ENCODE results near the gene ASPHD2. TPM values are rescaled to one million over a fixed set of nuclear protein-coding genes. Genes with fewer than 3 reads are reported as not detected.

Gene ASPHD2
- total RNA-seq, 2 donors from 2014 or later = 1.4 to 3.6 TPM

DNA sequence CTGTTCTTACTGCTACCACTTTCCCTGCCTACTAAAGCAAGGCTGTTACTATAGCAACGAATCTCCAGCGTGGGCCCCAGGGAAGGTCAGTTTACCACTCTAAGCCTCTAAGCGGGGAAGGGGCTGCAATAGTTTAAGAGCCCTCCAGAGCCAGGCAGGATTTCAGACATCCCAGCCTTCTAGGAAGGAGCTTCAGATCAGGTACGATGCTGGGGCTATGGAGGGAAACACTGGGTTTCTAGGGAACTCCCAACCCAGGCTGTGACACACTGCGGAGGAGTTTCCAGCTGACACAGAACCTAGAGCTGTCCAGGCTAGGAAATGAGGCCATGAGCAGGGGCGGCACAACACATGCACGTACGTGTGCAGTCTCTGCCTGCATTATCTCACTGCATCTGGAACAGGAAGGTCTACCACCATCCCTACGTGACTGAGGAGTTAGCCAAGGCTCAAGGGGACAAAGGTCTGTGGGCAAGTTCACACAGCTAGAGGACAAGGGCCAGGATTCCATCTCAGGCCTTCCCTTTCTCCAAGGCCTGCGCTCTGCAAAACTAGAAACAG lies 34.1 kb downstream of the ASPHD2 start:
- H3K4me1 ChIP-seq (replicated peaks) = no peaks in the 10 kb centered on the region
- no peaks in the 10 kb centered on the region for H3K9me3 ChIP-seq
- 56% methylated on average over 10 of the region's 10 CpGs for WGBS
- TF ChIP-seq POLR2A (IDR thresholded peaks at IDR 0.05) (no peak), POLR2AphosphoS5 (IDR thresholded peaks at IDR 0.05) (no peak)
- TF ChIP-seq, protein P1, sequence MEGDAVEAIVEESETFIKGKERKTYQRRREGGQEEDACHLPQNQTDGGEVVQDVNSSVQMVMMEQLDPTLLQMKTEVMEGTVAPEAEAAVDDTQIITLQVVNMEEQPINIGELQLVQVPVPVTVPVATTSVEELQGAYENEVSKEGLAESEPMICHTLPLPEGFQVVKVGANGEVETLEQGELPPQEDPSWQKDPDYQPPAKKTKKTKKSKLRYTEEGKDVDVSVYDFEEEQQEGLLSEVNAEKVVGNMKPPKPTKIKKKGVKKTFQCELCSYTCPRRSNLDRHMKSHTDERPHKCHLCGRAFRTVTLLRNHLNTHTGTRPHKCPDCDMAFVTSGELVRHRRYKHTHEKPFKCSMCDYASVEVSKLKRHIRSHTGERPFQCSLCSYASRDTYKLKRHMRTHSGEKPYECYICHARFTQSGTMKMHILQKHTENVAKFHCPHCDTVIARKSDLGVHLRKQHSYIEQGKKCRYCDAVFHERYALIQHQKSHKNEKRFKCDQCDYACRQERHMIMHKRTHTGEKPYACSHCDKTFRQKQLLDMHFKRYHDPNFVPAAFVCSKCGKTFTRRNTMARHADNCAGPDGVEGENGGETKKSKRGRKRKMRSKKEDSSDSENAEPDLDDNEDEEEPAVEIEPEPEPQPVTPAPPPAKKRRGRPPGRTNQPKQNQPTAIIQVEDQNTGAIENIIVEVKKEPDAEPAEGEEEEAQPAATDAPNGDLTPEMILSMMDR (IDR thresholded peaks at IDR 0.05) = no peak
- H3K36me3 ChIP-seq = peaks cover 0 to 12% of the 10 kb centered on the region in 2 donors
- no peak for DNase-seq (ENCODE audit: low spot score)
- H3K27ac ChIP-seq = no peak overlapping the region
- H3K4me3 ChIP-seq = no peak overlapping the region
- intact Hi-C loops (cut with DNase I) = no loop called here
- H3K27me3 ChIP-seq (replicated peaks; ENCODE audit: insufficient read depth) = no peaks in the 10 kb centered on the region

DNA sequence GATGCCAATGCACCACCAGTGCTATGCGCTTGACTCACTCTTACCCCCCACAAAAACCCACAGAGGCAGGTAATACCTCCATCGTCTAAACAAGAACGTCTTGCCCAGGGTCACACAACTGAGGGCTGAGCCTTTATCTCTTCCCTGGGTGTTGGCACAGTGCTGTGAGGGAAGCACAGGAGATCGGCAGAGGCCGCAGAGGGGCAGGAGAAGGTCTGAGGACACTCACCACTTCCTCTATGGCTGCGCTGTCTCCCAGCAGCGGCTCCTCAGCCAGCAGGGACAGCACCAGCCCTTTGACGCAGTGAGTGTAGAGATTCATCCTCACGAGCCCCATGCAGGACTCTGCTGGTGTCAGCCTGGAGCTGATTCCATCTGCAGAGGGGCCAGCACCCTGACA lies 34.6 kb downstream of the ASPHD2 start:
- Histone ChIP-seq H3K36me3 (peaks cover 0 to 12% of the 10 kb centered on the region in 2 donors), H3K4me1 (replicated peaks) (no peaks in the 10 kb centered on the region), H3K9me3 (no peaks in the 10 kb centered on the region), H3K4me3 (no peak overlapping the region), H3K27ac (no peak overlapping the region), H3K27me3 (replicated peaks; ENCODE audit: insufficient read depth) (no peaks in the 10 kb centered on the region)
- DNase-seq (ENCODE audit: low spot score) = no peak
- intact Hi-C loops (cut with DNase I) = no loop called here
- WGBS = 72% methylated on average over 9 of the region's 9 CpGs
- TF ChIP-seq POLR2A (IDR thresholded peaks at IDR 0.05) = no peak
- TF ChIP-seq POLR2AphosphoS5 (IDR thresholded peaks at IDR 0.05) = no peak
- TF ChIP-seq, protein P1 (IDR thresholded peaks at IDR 0.05) = no peak

DNA sequence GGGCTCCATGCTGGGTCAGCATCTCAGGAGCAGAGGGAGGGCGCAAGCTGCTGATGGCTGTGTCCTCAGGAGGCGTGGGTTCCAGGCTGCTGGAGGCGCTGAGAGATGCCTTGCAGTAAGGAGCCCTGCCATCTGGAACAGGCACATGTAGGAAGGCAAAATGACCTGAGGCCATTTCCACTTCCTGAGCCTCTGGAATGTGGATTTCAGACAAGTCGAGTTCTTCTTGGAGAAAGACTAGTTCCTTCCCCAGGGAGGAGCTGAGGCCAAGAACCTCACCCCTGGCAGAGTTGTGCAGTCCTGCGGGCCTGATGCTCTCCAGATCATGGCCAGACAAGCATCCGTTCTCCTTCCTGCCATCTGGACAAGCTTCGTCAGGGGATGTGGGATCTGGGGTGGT lies 35.3 kb downstream of the ASPHD2 start:
- H3K4me3 ChIP-seq = no peak overlapping the region
- no peaks in the 10 kb centered on the region for H3K27me3 ChIP-seq (replicated peaks; ENCODE audit: insufficient read depth)
- no peak for DNase-seq (ENCODE audit: low spot score)
- TF ChIP-seq, protein P1 (IDR thresholded peaks at IDR 0.05) = no peak
- TF ChIP-seq POLR2AphosphoS5 (IDR thresholded peaks at IDR 0.05) = no peak
- no peak overlapping the region for H3K27ac ChIP-seq
- WGBS = 60% methylated on average over 7 of the region's 7 CpGs
- H3K36me3 ChIP-seq = peaks cover 0 to 12% of the 10 kb centered on the region in 2 donors
- intact Hi-C loops (cut with DNase I) = no loop called here
- H3K9me3 ChIP-seq = no peaks in the 10 kb centered on the region
- H3K4me1 ChIP-seq (replicated peaks) = no peaks in the 10 kb centered on the region

DNA sequence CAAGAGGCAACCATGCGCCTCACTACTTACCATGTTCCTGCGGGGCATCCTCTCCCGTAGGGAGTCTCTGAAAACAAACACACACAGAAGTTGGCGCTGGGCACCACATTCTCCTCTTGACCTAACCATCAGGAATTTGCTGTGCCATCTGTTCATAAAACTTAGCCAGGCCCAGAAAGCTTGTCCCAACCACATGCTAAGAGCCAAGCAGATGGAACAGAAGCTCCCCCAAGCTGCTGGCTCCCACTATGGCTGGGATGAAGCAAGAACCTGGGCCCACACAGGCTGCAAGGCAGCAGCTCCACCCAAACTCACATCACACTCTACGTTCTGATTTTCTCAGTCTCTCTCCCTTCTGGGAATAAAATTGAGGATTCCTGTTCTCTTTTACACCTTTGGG lies 37.1 kb downstream of the ASPHD2 start:
- no peak overlapping the region for H3K27ac ChIP-seq
- peaks cover 2 to 21% of the 10 kb centered on the region in 2 donors for H3K36me3 ChIP-seq
- no peak for DNase-seq (ENCODE audit: low spot score)
- WGBS = 86% methylated on average over 5 of the region's 5 CpGs
- intact Hi-C loops (cut with DNase I) = no loop called here
- no peaks in the 10 kb centered on the region for H3K27me3 ChIP-seq (replicated peaks; ENCODE audit: insufficient read depth)
- no peak overlapping the region for H3K4me3 ChIP-seq
- H3K4me1 ChIP-seq (replicated peaks) = no peaks in the 10 kb centered on the region
- no peaks in the 10 kb centered on the region for H3K9me3 ChIP-seq
- TF ChIP-seq POLR2AphosphoS5 (IDR thresholded peaks at IDR 0.05) = no peak
- TF ChIP-seq, protein P1 (IDR thresholded peaks at IDR 0.05) = no peak
- TF ChIP-seq POLR2A (IDR thresholded peaks at IDR 0.05) = no peak

DNA sequence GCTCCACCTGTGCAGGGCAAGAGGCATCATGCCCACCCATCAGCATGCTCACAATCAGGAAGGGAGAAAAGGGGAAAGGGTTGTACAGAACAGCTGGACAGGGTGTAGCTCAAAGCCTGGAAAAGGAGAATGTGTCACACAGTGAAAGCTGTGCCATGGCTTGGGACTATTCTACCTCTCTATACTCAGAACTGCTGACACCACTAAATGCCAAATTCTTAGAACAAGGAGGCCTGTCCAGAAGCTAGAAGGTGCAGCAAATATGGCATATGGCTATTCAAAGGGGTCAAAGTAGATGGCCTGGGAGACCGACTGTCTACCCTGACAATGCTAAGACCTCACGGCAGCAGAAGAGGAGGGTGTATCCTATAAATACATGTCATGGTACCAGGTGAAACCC lies 41.7 kb downstream of the ASPHD2 start:
- intact Hi-C loops (cut with DNase I) = no loop called here
- DNase-seq (ENCODE audit: low spot score) = no peak
- no peak overlapping the region for H3K27ac ChIP-seq
- no peaks in the 10 kb centered on the region for H3K9me3 ChIP-seq
- WGBS = 100% methylated on average over 2 of the region's 2 CpGs
- H3K36me3 ChIP-seq = peaks cover 10 to 15% of the 10 kb centered on the region in 2 donors
- H3K27me3 ChIP-seq (replicated peaks; ENCODE audit: insufficient read depth) = no peaks in the 10 kb centered on the region
- no peak overlapping the region for H3K4me3 ChIP-seq
- TF ChIP-seq, protein P1 (IDR thresholded peaks at IDR 0.05) = no peak
- no peaks in the 10 kb centered on the region for H3K4me1 ChIP-seq (replicated peaks)

Measured in prostate gland (tissue), 2 donors.